ENCODE results near the gene RASSF7.

Gene RASSF7

DNA sequence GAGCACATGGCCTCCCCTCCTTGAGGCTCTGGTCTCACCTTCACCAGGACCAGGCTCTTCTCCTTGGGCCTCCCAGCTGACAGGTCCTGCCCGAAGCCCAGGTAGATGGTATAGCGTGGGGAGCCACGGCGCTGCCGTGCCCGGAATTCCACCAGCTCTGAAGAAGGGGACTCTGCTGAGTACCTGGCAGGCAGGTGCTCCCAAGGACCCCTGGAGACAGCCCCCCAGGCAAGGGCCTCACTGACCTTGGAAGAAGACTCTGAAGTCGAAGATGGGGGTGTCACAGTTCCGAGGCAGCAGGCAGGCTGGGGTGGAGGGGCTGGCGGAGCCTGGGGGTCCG lies 52.2 kb downstream of the RASSF7 start:
- no peaks in the 10 kb centered on the region for H3K4me1 ChIP-seq (ENCODE audit: insufficient read depth, low read length)
- peaks cover 49% of the 10 kb centered on the region for H3K36me3 ChIP-seq (ENCODE audit: insufficient read depth, low read depth, low read length)
- no peak overlapping the region for H3K4me3 ChIP-seq (ENCODE audit: low read length)
- no peaks in the 10 kb centered on the region for H3K9me3 ChIP-seq (ENCODE audit: insufficient read depth, low read depth, low read length)
- H3K9ac ChIP-seq (ENCODE audit: low read depth, low read length), result no peak overlapping the region
- H3K27me3 ChIP-seq (ENCODE audit: insufficient read depth, low read length), result no peaks in the 10 kb centered on the region
- no peak overlapping the region for H3K27ac ChIP-seq (ENCODE audit: low read length)

DNA sequence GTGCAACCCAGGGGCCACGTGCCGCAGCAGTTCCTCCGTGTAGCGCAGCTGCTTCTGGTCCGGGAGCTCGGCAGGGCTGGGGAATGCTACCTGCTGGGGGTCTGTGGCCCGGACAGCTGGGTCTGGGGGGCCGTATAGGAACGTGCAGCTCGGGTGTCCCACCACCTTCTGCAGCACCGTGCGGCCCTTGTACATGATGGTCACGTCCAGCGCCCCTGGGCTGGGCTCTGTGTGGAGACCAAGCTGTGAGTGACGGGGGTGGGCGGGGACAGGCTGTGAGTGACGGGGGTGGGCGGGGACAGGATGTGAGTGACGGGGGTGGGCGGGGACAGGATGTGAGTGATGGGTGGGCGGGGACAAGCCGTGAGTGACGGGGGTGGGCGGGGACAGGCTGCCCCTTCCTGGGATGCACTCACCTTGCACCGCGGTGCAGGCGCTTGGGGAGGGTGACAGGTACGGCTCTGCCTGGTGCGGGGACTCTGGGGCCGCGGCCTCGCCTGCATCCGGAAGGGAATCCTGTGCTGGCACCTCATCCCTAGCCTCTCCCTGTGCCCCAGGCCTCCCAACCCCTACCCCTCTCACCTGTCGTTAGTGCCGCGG lies 52.7 kb downstream of the RASSF7 start:
- H3K27ac ChIP-seq (ENCODE audit: low read length), result no peak overlapping the region
- peaks cover 44% of the 10 kb centered on the region for H3K36me3 ChIP-seq (ENCODE audit: insufficient read depth, low read depth, low read length)

More for the DNA sequence above, 52.7 kb downstream of the RASSF7 start:
- H3K9me3 ChIP-seq (ENCODE audit: insufficient read depth, low read depth, low read length), result no peaks in the 10 kb centered on the region
- no peak overlapping the region for H3K9ac ChIP-seq (ENCODE audit: low read depth, low read length)
- no peaks in the 10 kb centered on the region for H3K27me3 ChIP-seq (ENCODE audit: insufficient read depth, low read length)
- no peak overlapping the region; the same call in 1 of the 2 replicates for H3K4me3 ChIP-seq (ENCODE audit: low read length)
- H3K4me1 ChIP-seq (ENCODE audit: insufficient read depth, low read length), result no peaks in the 10 kb centered on the region
